HG02642 (cell line): ENCODE data around the gene SUPT4H1.
"Not testable (repeated sequence)": the region's sequence is repeated elsewhere in the genome, so short reads cannot be mapped to it uniquely, and the experiment has no call there.

ENCODE experiments used
- ATAC-seq: cut with Tn5 transposase; IDR thresholded peaks from one replicate; pipeline ENCODE4 v1.9.1; 2021; ENCODE audit warnings: mild to moderate bottlenecking; ENCODE audit not compliant: unreplicated experiment, poor library complexity

The SUPT4H1 gene

GRCh38 chr17:58343131-58343530 is 8.9 kb downstream of the SUPT4H1 start:
- ATAC-seq, result no peak

- no peak for ATAC-seq
Observed at GRCh38 chr17:58341861-58342475, 10.0 kb downstream of the SUPT4H1 start.

- not testable (repeated sequence) for ATAC-seq
Observed at GRCh38 chr17:58341136-58341860, 10.7 kb downstream of the SUPT4H1 start.

GRCh38 chr17:58340405-58340876 is 11.6 kb downstream of the SUPT4H1 start:
- no peak for ATAC-seq

- ATAC-seq, result no peak
Observed at GRCh38 chr17:58339755-58340404, 12.1 kb downstream of the SUPT4H1 start.

- ATAC-seq, result peak; percentile 25
Observed at GRCh38 chr17:58338841-58339754, 12.9 kb downstream of the SUPT4H1 start.

GRCh38 chr17:58338454-58338840 is 13.6 kb downstream of the SUPT4H1 start:
- ATAC-seq, result peak; percentile 1

GRCh38 chr17:58337600-58338453 is 14.2 kb downstream of the SUPT4H1 start:
- ATAC-seq, result peak; percentile 70

GRCh38 chr17:58337210-58337599 is 14.8 kb downstream of the SUPT4H1 start:
- ATAC-seq, result no peak

- no peak for ATAC-seq
Observed at GRCh38 chr17:58336456-58337209, 15.4 kb downstream of the SUPT4H1 start.

- ATAC-seq, result no peak
Observed at GRCh38 chr17:58335779-58336455, 16.1 kb downstream of the SUPT4H1 start.

GRCh38 chr17:58335061-58335731 is 16.8 kb downstream of the SUPT4H1 start:
- ATAC-seq, result no peak

GRCh38 chr17:58334661-58335060 is 17.3 kb downstream of the SUPT4H1 start:
- ATAC-seq, result no peak

GRCh38 chr17:58334256-58334655 is 17.7 kb downstream of the SUPT4H1 start:
- no peak for ATAC-seq

- ATAC-seq, result no peak
Observed at GRCh38 chr17:58333736-58334207, 18.2 kb downstream of the SUPT4H1 start.

- no peak for ATAC-seq
Observed at GRCh38 chr17:58332778-58333735, 18.9 kb downstream of the SUPT4H1 start.
